ENCODE measurements around the gene SBF1.
"Not testable (repeated sequence)": the region's sequence is repeated elsewhere in the genome, so short reads cannot be mapped to it uniquely, and the experiment has no call there.

The SBF1 gene, protein sequence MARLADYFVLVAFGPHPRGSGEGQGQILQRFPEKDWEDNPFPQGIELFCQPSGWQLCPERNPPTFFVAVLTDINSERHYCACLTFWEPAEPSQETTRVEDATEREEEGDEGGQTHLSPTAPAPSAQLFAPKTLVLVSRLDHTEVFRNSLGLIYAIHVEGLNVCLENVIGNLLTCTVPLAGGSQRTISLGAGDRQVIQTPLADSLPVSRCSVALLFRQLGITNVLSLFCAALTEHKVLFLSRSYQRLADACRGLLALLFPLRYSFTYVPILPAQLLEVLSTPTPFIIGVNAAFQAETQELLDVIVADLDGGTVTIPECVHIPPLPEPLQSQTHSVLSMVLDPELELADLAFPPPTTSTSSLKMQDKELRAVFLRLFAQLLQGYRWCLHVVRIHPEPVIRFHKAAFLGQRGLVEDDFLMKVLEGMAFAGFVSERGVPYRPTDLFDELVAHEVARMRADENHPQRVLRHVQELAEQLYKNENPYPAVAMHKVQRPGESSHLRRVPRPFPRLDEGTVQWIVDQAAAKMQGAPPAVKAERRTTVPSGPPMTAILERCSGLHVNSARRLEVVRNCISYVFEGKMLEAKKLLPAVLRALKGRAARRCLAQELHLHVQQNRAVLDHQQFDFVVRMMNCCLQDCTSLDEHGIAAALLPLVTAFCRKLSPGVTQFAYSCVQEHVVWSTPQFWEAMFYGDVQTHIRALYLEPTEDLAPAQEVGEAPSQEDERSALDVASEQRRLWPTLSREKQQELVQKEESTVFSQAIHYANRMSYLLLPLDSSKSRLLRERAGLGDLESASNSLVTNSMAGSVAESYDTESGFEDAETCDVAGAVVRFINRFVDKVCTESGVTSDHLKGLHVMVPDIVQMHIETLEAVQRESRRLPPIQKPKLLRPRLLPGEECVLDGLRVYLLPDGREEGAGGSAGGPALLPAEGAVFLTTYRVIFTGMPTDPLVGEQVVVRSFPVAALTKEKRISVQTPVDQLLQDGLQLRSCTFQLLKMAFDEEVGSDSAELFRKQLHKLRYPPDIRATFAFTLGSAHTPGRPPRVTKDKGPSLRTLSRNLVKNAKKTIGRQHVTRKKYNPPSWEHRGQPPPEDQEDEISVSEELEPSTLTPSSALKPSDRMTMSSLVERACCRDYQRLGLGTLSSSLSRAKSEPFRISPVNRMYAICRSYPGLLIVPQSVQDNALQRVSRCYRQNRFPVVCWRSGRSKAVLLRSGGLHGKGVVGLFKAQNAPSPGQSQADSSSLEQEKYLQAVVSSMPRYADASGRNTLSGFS (N-terminal part only)

DNA sequence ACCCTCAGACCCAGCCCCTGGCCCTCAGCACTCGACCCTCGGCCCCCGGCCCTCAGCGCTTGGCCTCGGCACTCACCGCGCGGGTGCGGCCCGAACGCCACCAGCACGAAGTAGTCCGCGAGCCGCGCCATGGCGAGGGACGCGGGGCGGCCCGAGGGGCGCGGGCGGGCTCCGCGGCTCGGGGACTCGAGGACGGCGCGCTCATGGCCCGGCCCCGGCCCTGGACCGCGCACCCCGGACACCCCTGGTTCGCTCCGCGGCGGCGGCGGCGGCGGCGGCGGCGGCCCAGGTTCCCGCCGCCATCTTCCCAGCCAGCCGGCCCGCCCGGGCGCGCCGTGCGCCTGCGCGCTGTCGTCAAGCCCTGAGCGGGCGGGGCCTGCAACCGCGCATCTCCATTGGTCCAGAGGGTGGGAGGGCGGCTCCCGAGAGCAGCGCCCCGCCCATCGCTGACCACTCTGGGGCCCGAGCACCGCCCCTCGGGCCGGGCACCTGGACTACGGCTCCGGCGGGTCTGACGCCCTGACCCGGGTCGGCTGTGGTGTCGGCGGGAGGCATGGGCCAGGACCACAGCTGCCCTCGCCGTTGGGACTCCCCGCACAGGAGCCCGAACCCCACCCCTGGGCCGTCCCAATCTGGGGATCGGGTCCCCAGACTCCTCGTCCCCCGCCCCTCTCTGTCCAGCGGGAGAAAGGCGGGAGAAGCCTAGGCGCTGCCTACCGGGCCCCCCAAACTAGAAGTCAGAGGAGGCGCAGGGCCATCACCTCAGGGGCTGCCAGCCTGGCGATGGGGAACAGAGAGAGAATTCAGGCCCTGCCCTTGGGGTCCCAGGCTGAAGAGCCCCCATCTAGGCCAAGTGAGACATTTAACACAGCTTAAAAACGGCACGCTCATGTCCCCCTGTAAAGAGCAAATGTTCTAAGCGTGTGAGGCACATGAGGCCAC is at the start of gene SBF1:
SBF1 (minus strand) TSS at position 326 of the 942 bp plus-strand sequence; CDS start at position 131, 195 bp downstream.
- DNase-seq (ENCODE audit: low spot score): peak; percentile 100

DNA sequence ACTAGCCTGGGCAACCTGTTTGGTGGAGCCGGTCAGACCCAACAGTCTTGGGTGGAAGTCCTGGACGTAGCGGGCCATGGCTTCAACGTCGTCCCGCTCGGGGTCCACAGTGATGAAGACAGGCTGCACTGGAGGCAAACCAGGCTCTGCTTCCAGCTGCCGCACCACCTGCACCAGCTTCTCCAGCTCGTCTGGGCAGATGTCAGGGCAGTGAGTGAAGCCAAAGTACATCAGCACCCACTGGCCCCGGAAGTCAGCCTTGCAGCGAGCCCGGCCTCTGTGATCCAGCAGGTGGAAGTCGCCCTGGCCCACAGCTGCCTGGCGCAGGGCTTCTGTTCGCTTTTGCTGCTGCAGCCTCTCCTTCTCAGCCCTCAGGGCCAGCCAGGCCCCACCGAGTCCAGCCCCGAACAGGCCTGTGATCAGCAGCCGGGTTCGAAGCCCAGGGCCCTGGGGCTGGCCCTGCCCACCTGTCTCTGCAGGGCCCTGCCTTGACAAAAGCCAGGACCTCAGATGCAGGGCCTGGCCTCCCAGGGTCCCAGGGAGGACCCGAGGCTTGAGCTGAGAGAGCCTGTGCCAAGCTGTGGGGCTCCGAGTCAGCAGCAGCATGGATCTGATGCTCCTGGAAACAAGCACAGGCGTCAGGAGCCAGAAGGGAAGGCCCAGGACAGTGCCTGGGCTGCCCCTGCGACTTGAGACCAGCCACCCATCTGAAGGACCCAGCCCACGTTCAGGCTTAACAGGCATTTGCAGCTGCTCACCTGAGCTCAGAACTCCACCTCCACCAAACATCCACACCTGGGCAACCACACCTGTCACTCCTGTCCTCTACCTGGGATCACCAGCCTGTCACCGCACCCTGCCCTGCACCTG is 49.2 kb upstream of the SBF1 start:
- DNase-seq (ENCODE audit: low spot score): no peak

DNA sequence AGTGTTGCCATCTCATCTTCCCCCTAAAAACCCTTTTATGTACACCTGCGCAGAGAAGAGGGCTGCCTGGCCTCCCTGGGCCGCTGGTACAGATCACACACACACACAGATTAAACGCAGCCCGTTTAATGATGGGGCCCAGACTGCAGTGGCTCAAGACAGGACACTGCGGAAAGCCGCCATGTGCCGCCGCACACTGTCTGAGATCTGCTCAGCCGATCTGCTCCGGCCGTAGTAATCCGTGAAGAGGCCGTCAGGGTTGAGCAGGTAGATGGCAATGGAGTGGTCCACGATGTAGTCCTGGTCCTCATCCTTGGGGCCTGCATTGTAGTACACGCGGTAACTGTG is 48.6 kb upstream of the SBF1 start:
- DNase-seq (ENCODE audit: low spot score): no peak

DNA sequence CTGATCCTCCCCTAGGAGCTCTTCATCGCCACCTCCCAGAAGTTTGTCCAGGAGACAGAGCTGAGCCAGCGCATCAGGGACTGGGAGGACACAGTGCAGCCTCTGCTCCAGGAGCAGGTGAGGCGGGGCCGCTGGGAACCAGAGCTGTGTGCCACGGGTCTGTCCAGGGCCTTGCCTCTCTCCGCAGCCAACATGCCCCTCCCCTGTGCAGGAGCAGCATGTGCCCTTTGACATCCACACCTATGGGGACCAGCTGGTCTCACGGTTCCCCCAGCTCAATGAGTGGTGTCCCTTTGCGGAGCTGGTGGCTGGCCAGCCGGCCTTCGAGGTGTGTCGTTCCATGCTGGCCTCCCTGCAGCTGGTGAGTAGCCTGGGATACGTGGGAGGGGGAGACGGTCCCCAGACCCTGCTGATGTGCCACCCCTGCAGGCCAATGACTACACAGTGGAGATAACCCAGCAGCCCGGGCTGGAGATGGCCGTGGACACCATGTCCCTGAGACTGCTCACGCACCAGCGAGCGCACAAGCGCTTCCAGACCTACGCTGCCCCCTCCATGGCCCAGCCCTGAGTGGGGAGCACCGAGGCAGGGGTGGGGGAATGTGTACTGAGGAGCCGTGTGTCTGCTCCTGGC is 48.1 kb upstream of the SBF1 start:
- no peak for DNase-seq (ENCODE audit: low spot score)

DNA sequence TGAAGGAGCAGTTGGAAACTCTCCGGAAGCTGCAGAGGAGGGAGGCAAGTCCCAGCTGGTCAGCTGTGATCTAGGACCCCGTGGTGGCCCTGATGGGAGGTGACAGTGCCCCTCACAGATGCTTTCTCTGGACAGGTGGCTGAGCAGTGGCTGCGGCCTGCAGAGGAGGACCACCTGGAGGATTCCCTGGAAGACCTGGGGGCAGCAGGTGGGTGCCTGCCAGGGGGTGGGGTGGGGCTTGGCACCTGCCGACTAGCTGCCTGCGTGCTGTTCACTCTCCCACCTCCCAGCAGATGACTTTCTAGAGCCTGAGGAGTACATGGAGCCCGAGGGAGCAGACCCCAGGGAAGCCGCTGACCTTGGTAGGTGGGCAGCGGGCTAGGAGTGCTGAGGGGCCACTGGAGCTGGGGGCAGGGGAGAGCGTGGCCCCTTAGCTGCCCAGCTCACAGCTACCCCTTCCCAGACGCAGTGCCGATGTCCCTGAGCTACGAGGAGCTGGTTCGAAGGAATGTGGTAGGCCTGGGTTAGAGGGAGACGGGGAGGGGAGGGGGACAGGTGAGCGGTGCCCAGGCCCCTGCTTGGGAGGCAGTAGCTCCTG is 47.5 kb upstream of the SBF1 start:
- no peak for DNase-seq (ENCODE audit: low spot score)

DNA sequence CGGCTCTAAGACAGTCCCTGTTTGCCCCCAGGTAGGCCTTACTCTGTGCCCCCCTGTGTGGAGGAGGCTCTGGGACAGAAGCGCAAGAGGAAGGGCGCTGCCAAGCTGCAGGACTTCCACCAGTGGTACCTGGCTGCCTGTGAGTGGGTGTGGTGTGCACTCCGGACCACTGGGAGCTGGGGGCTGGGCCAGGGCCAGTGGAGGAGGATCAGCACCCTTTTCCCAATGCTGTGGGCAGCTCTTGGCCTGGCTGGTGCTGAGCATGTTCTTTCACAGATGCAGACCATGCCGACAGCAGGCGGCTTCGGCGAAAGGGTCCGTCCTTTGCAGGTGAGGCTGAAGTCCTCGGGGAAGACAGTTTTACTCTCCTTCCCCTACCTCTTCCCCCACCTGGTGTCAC is 46.9 kb upstream of the SBF1 start:
- no peak for DNase-seq (ENCODE audit: low spot score)

DNA sequence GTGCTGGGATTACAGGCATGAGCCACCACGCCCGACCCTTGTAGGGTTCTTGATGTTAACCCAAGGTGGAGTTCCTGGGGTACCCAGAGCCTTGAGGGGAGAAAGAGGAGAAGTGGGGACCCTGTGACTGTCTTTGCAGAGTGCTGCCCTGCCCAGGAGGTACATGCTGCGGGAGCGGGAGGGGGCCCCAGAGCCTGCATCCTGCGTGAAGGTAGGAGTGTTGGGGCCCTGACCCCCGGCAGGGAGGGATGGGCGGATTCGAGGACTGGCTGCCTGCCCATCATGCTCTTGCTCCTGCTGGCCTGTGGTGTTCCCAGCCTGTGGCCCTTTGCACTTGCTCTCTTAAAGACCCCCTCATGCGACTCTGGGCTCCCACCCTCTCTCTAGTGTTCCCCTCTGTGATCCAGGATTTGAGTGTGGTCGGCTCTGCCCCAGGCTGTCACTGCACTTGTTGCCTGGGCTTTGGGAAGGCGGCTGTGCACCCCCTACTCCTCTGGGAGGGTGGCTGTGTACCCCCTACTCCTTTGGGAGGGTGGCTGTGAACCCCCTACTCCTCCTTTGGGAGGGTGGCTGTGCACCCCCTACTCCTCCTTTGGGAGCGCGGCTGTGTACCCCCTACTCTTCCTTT is 46.1 kb upstream of the SBF1 start:
- no peak for DNase-seq (ENCODE audit: low spot score)

DNA sequence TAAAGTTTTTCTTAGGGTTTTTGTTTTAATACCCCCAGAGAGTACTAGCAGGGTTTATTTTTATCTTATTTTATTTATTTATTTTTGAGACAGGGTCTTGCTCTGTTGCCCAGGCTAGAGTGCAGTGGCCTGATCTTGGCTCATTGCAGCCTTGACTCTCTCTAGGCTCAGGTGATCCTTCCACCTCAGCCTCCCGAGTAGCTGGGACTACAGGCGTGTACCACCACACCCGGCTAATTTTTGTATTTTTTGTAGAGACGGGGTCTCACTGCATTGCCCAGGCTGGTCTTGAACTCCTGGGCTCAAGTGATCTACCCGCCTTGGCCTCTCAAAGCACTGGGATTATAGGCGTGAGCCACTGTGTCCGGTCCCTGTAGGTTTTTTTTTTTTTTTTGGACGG is 45.3 kb upstream of the SBF1 start:
- not testable (repeated sequence) for DNase-seq (ENCODE audit: low spot score)

DNA sequence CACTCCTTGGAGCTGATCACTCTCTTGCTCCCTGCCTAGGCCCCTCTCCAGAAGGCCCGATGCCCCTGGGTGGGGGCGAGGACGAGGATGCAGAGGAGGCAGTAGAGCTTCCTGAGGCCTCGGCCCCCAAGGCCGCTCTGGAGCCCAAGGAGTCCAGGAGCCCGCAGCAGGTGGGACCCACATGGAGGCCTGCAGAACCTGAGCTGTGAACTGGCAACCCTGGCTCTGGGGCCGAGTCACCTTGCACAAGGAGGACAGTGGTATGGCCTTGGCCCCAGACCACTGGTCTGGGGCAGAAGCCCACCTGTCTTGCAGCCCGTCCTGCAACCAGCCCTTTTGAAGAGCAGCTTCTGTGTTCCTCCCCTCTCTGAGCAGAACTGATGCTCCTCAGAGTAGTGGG is 44.3 kb upstream of the SBF1 start:
- DNase-seq (ENCODE audit: low spot score): no peak

DNA sequence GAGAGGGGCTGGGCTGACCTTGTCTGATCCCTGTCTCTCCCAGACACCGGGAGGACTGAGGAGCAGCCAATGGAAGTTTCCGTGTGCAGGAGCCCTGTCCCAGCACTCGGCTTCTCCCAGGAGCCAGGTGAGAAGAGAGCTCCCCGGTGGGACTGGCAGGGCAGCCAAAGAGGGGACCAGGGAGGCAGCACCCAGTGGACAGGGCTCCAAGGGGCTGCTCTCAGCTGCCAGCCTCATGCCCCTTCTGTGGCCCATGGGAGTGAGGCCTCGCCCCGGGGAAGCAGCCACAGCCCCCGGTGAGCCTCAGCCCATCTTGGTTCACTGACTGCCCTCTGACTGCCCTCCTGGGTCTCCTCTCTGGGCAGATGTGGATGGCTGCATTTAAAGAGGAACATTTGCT is 43.8 kb upstream of the SBF1 start:
- no peak for DNase-seq (ENCODE audit: low spot score)

DNA sequence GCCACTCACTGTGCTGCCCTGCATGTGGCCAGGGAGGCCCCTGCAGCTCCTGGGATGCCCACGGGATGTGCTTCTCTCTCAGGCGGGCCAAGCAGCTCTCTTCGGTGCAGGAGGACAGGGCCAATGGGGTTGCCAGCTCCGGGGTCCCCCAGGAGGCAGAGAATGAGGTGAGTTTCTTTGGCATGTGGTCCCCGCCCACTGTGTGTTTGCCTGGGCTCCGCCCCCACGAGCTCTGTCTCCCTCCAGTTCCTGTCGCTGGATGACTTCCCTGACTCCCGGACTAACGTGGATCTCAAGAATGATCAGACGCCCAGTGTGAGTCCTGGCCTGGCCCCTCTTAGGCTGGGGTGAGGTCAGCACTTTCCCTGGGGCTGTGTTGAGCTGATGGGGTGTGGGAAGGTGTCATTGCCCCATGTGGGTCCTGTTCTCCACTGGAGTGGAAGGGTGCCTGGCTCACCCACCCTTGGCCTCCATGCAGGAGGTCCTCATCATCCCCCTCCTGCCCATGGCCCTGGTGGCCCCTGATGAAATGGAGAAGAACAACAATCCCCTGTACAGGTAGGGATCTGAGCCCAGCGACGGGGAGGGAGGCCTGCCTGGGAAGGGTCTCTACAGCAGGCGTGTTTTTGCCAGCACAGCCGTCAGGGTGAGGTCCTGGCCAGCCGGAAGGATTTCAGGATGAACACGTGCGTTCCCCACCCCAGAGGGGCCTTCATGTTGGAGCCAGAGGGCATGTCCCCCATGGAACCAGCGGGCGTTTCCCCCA is 42.8 kb upstream of the SBF1 start:
- DNase-seq (ENCODE audit: low spot score): no peak

DNA sequence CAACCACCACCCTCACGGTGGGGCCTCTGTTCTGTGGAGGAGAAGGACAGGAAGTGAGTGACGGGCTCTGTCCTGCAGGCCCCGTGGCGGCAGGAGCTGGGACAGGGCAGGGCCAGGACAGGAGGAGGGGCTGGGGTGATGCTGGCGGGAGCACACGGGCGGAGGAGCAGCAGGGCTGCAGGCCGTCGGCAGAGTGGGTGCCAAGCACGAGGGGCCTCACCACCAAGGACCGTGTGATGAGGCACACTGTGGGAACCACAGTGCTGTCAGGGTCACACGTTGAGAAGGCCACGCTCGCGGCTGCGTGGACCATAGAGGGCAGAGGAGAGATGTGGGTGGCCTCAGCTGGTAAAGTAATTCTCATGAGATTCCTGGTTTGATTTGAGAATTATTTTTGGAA is 42.1 kb upstream of the SBF1 start:
- DNase-seq (ENCODE audit: low spot score): no peak

DNA sequence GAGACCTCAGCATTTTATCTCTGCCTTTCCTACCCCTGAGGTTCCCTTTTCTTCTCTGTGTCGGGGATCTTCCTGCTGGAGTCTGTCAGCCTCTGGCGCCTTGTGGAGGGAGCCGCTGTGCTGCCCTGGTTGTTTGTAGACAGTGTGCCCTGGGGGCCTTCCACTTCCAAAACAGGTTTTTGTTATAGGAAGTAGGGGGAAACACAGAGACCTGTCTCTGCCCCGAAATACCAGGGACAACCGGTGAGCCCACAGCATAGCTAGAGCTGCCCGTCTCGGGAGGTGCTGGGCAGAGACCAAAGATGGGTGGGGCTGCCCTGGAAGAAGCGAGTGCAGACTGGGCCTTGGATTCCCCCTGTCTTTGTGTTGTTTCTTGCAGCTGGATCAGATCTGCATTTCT is 41.2 kb upstream of the SBF1 start:
- DNase-seq (ENCODE audit: low spot score): no peak

DNA sequence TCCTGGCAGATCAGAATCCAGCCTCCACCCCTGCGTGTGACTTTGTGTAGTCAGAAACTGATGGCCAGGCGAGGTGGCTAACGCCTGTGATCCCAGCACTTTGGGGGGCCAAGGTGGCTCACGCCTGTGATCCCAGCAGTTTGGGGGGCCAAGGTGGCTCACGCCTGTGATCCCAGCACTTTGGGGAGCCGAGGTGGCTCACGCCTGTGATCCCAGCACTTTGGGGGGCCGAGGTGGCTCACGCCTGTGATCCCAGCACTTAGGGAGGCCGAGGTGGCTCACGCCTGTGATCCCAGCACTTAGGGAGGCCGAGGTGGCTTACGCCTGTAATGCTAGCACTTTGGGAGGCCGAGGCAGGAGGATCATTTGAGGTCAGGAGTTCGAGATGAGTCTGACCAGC is 38.3 kb upstream of the SBF1 start:
- DNase-seq (ENCODE audit: low spot score): no peak

DNA sequence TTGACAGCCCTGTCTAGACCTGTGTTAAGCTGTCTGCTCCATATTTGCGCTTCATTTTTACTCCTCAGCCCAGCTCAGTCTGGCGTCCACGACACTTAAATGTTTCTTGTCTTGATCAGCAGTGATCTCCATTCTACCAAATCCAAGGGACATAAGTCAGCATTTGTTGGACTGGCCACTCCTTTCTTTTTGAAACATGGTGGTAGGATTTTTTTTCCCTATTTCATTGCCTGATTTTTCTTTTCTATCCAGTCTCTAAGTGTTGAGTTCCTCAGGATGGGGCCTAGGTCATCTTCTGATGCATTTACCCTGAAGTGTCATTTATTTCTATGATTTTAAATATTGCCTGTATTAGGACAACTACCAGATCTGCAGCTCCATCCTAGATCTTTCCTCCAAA is 34.1 kb upstream of the SBF1 start:
- no peak for DNase-seq (ENCODE audit: low spot score)

DNA sequence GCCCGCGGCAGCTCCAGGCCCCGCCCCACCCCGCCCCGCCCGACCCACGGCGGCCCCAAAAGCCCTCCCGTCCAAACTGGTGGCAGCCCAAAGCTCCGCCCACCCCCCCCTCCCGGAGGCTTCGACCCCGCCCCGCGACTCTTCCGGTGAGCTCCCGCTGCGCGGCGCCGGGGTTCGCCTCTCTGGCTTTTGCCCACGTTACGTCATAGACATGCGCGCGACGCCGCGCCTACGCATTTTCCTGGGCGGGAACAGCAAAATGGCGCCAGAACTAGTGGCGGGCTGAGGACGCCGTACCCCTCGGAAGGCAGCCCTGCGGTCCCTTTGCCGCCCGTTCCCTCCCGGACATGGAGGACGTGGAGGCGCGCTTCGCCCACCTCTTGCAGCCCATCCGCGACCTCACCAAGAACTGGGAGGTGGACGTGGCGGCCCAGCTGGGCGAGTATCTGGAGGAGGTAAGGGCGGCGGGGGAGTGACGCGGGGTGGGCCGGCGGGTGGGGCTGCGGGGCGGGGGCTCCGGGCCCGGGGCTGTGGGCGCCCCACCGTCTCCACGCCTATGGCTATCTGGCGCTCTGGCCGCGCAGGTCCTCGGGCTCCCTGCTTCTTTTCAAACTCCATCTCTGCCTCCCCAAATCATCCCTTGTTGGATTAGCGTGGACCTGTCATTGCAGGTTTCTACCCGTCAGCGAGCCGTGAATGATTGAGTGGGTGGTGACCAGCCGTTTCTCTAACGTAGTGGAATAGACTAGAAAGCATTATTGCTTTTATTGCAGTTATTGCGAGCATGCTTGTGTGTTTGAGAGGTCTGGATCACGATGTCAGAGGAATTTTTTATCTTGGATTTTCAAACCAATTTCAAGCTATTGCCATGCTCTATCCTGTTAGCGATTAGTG is 33.4 kb upstream of the SBF1 start, which contains the start of gene NCAPH2:
NCAPH2 (plus strand) TSS at position 234 of the 894 bp plus-strand sequence; CDS start at position 348, 114 bp downstream.
- DNase-seq (ENCODE audit: low spot score): peak; percentile 99

DNA sequence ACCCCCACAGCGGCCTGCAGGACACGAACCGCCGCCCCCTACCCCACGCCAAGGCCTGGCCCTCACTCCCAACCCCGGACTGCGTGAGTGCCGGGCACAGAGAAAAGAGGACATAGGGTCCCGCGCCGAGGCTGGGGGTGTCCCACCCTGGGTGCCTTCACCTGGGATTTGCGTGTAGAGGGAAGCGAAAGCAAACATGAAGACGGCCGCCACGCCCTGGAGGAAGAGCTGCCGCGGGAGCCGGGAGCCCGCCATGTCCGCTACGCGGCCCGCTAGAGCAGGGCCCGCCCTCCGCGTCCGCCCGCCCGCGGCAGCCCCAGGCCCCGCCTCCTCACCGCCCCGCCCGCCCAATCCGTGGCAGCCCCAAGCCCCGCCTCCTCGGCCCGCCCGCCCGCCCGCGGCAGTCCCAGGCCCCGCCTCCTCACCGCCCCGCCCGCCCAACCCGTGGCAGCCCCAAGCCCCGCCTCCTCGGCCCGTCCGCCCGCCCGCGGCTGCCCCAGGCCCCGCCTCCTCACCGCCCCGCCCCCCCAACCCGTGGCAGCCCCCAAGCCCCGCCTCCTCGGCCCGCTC is 32.7 kb upstream of the SBF1 start, which contains the start of gene LMF2:
LMF2 (minus strand) TSS at position 282 of the 570 bp plus-strand sequence; CDS start at position 255, 27 bp downstream.
- DNase-seq (ENCODE audit: low spot score): peak; percentile 93

Measured in HuH-7 (cell line).